DMS153 treated with DMSO at 0.1 percent for 48 hours (cell line): Measurements from ENCODE around the gene ASB15.

Source experiments
- DNase-seq: peaks from one replicate; lab custom pipeline; 2025; ENCODE audit not compliant: unreplicated experiment; lab: John Stamatoyannopoulos, UW

ASB15 gene

GRCh38 chr7:123661765-123662164 lies 60.1 kb downstream of the ASB15 start:
- no peak for DNase-seq

- no peak for DNase-seq
Measured at GRCh38 chr7:123662293-123662692, 60.7 kb downstream of the ASB15 start.

DNA sequence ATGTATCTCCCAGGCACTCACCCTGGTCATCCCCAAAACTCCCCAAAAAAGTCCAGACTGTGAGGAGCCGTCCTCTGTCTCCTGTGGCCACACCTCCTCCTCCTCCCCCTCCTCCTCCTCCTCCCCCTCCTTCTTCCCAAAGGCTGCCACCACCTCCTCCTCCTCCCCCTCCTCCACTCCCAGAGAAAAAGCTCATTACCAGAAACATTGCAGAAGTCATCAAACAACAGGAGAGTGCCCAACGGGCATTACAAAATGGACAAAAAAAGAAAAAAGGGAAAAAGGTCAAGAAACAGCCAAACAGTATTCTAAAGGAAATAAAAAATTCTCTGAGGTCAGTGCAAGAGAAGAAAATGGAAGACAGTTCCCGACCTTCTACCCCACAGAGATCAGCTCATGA lies 61.1 kb downstream of the ASB15 start:
- DNase-seq, result no peak

- no peak for DNase-seq
Measured at GRCh38 chr7:123663200-123663599, 61.6 kb downstream of the ASB15 start.

DNA sequence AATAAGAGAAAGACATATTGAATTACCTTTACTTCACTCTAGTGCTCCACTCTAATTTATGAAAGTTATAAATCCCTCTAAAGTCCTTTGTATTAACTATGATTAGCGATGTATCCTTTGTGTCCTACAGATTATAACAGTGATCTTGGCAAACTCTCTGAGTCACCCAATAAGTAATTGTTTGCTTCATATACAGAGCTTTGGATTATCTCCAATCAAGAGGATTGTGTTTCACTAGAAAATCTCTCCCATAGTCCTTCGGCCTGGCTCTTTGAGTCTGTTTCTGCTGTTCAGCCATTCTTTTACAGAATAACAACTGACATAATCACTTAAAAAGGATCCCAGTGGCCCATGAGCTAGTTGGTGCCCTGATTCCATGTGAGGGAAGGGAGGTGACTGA lies 63.5 kb downstream of the ASB15 start:
- no peak for DNase-seq

- no peak for DNase-seq
Measured at GRCh38 chr7:123665896-123666295, 64.3 kb downstream of the ASB15 start.

GRCh38 chr7:123666492-123666891 lies 64.9 kb downstream of the ASB15 start:
- no peak for DNase-seq

DNA sequence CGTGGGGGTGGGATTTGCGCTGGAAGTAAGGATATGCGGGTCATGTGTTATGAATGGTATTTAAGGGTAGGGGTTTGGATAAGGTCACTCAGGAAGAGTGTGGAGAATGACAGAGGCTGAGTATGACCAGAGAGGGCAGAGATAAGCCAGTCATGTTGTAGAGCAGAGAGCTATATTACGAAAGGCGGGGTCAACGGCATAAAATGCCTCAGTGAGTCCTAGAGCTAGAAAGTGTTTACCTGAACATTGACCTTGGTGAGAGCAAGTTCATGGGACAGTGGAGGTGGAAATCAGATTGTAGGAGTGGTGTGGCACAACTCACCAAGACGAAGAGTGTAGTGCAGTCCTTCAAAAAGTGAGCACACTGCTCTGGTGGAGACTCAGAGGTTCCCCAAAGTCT lies 67.9 kb downstream of the ASB15 start:
- DNase-seq, result no peak

DNA sequence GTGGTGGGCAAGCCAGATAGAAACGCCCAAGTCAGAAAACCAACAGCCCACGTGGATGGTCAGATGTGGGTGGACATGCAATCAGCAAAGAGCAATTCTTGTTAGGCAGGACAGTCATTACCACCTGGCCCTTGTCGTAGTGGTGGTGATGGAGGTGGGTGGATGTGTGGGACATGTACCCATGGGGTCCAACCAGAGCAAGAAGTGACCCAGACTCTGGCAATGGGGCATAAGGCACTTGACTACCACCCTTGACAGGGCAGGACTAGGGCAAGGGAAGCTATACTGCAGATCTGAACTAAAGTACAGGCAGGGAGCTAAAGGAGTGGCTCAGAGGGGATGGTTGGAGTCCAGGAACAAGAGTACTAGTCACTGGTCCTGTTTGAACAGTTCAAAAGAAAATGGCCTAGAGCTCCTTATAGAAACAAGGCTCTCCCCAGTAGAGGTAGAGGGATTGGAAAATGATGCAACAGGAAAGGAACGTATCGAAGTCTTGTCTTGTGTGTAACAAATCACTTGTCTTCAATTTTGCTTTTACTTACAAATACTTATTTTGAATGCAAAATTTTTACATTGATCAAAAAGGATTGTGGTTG lies 71.6 kb downstream of the ASB15 start:
- DNase-seq, result no peak

- DNase-seq, result no peak
Measured at GRCh38 chr7:123673752-123674398, 72.3 kb downstream of the ASB15 start.

GRCh38 chr7:123674399-123675180 lies 73.0 kb downstream of the ASB15 start:
- DNase-seq, result no peak

DNA sequence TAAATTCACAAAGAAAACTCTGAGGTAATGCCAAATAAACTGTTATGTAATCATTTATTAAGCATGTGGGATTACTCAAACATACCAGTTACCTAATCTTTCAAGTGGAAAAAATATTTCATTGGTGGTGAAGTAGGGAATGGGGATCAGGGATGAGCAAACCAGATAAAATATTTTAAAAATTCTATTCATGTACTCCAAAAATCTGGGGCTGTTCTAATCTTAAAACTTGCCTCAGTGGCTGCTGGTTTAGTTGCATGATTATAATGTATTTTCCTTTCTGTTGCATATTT lies 73.5 kb downstream of the ASB15 start:
- no peak for DNase-seq

DNA sequence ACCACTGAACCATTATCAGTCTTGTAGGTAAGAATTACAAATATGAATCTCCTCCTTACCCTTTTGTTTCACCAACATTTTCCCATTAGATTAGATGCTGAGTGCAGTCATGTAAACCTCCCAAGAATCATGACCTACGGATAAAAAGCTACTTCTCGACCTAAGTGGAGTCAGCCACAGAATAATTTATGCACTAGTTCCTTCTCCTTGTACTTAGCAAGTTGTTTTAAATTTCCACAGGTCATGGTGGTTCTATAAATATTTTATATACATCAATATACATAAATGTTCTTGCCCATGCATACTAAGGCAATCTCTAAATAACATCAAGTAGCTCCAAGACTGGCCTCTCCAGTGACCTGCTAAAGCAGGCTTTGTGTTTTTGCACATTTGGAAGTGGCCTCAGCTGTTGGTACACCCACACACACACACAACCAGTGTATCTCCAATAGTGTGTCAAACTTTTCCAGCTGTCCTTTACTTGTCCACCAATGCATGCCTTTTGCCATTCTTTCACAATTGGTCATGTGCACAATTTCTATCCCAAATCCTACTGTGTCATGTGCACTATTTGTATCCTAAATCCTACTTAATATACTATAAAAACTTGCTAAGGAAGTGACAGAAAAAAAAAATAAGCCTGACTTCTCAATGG lies 75.6 kb downstream of the ASB15 start:
- no peak for DNase-seq

DNA sequence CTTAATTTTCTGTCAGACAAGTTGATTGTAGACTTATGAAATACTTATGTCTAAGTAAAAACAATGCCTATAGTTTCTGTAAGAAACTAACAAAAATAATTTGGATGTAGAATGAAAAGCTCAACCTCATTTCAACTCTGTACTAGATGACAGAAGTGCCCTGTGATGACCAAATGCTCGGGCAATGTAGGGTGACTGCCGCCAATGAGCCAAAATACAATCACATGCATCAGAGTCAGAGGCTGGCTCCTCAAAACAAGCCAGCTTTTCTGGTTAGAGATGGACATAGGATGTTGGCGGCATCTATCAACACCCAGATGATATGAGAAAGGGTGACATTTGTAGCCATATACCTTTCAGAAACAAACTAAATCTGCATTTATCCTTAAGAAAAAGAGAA lies 78.0 kb downstream of the ASB15 start:
- DNase-seq, result no peak

DNA sequence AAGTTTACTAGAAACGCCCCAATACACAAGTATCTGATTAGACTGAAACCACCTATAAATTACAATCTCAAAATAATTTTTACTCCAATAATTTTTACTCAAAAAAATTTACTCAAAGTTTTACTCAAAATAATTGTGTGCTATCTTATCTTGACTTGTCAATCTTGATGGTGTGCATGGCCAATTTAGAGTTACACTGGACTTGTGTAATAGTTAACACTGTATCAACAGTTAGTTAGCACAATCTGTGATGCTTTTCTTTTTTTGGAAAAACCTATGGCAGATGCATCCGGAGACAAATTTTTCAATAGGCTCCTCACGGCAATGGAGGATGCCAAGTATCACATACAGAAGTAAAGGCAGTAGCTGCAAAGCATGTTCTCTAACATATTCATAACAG lies 79.0 kb downstream of the ASB15 start:
- DNase-seq, result no peak

GRCh38 chr7:123681561-123681960 lies 79.9 kb downstream of the ASB15 start:
- DNase-seq, result no peak

GRCh38 chr7:123682690-123683089 lies 81.1 kb downstream of the ASB15 start:
- no peak for DNase-seq

- no peak for DNase-seq
Measured at GRCh38 chr7:123687161-123687560, 85.5 kb downstream of the ASB15 start.

GRCh38 chr7:123687727-123688126 lies 86.1 kb downstream of the ASB15 start:
- no peak for DNase-seq
